HepG2 (cell line): ENCODE data around the gene F7. TPM values are rescaled to one million over a fixed set of nuclear protein-coding genes. Genes with fewer than 3 reads are reported as not detected.

Source experiments
- ETV5 ChIP-seq: IDR thresholded peaks from 2 replicates; pipeline ENCODE4 v1.6.1; 2018; ENCODE audit warnings: missing biosample characterization, missing genetic modification reagents, inconsistent platforms, borderline replicate concordance
- HNRNPLL ChIP-seq: fragments of 200-400 bp; formaldehyde crosslinking; IDR thresholded peaks from 2 replicates; pipeline ENCODE4 v1.6.1; 2017; ENCODE audit warnings: mild to moderate bottlenecking, low read depth, low read length; ENCODE audit not compliant: poor library complexity, severe bottlenecking
- JUND ChIP-seq: sonication (generic); formaldehyde crosslinking; IDR thresholded peaks from 2 replicates; pipeline ENCODE4 v1.8.0; 2022; ENCODE audit warnings: mild to moderate bottlenecking, missing genetic modification reagents
- KDM5B ChIP-seq: sonication (generic); formaldehyde crosslinking; IDR thresholded peaks from 2 replicates; pipeline ENCODE4 v1.4.0; 2020; ENCODE audit warnings: missing genetic modification reagents, mild to moderate bottlenecking, borderline replicate concordance
- PHB2 ChIP-seq: fragments of 450-650 bp; IDR thresholded peaks from 2 replicates; pipeline ENCODE4 v1.6.1; 2018; ENCODE audit not compliant: partially characterized antibody
- SPEN ChIP-seq: sonication (generic); formaldehyde crosslinking; IDR thresholded peaks from 2 replicates; pipeline ENCODE4 v1.5.1; 2020; ENCODE audit warnings: low read depth, mild to moderate bottlenecking, missing genetic modification reagents
- TAF15 ChIP-seq: fragments of 200-400 bp; formaldehyde crosslinking; IDR thresholded peaks from one replicate; pipeline ENCODE4 v1.6.1; 2018; ENCODE audit warnings: mild to moderate bottlenecking, low read depth, low read length; ENCODE audit not compliant: poor library complexity, severe bottlenecking
- TBP ChIP-seq: sonication (generic); formaldehyde crosslinking; IDR thresholded peaks from 2 replicates; pipeline ENCODE4 v1.5.0; 2020; ENCODE audit warnings: missing genetic modification reagents
- TBX3 ChIP-seq: fragments of 450-650 bp; IDR thresholded peaks from 2 replicates; pipeline ENCODE4 v1.6.1; 2017; ENCODE audit warnings: antibody characterized with exemption, mild to moderate bottlenecking, inconsistent platforms, borderline replicate concordance
- U2AF2 ChIP-seq: fragments of 200-400 bp; formaldehyde crosslinking; IDR thresholded peaks from 2 replicates; pipeline ENCODE4 v1.6.1; 2017; ENCODE audit warnings: low read depth, mild to moderate bottlenecking, low read length
- YEATS2 ChIP-seq: sonication (generic); formaldehyde crosslinking; IDR thresholded peaks from 2 replicates; pipeline ENCODE4 v1.4.0; 2020; ENCODE audit warnings: missing genetic modification reagents, borderline replicate concordance
- ZBTB7B ChIP-seq: sonication (generic); formaldehyde crosslinking; IDR thresholded peaks from 2 replicates; pipeline ENCODE4 v1.4.0; 2020; ENCODE audit warnings: missing genetic modification reagents
- ZC3H13 ChIP-seq: sonication (generic); formaldehyde crosslinking; IDR thresholded peaks from 2 replicates; pipeline ENCODE4 v1.8.1; 2023; ENCODE audit warnings: mild to moderate bottlenecking, missing genetic modification reagents, moderate library complexity
- ZNF136 ChIP-seq: sonication (generic); formaldehyde crosslinking; IDR thresholded peaks from 2 replicates; pipeline ENCODE4 v1.8.1; 2022; ENCODE audit warnings: low read depth, mild to moderate bottlenecking, moderate library complexity, missing genetic modification reagents
- ZNF253 ChIP-seq: sonication (generic); formaldehyde crosslinking; IDR thresholded peaks from 2 replicates; pipeline ENCODE4 v1.8.0; 2022; ENCODE audit warnings: mild to moderate bottlenecking, missing genetic modification reagents, borderline replicate concordance
- ZNF570 ChIP-seq: sonication (generic); formaldehyde crosslinking; IDR thresholded peaks from 2 replicates; pipeline ENCODE4 v1.4.0; 2020; ENCODE audit warnings: mild to moderate bottlenecking, missing genetic modification reagents, borderline replicate concordance
- ZNF619 ChIP-seq: sonication (generic); formaldehyde crosslinking; IDR thresholded peaks from 2 replicates; pipeline ENCODE4 v1.4.0; 2020; ENCODE audit warnings: mild to moderate bottlenecking, missing genetic modification reagents
- ZNF678 ChIP-seq: sonication (generic); formaldehyde crosslinking; IDR thresholded peaks from 2 replicates; pipeline ENCODE4 v1.4.0; 2020; ENCODE audit warnings: mild to moderate bottlenecking, missing genetic modification reagents
- ZNF788 ChIP-seq: sonication (generic); formaldehyde crosslinking; IDR thresholded peaks from 2 replicates; pipeline ENCODE4 v1.5.0; 2020; ENCODE audit warnings: mild to moderate bottlenecking, missing genetic modification reagents, borderline replicate concordance
- ZSCAN30 ChIP-seq: sonication (generic); formaldehyde crosslinking; IDR thresholded peaks from 2 replicates; pipeline ENCODE4 v1.5.0; 2020; ENCODE audit warnings: mild to moderate bottlenecking, missing genetic modification reagents
- polyA plus RNA-seq, 8 experiments: library from polyadenylated mRNA; depleted of rRNA in 3 of 8; stranded (reverse) in 7 of 8; unstranded in 1 of 8; fragments of >200 nt; fragmentation: Illumina TruSeq in 4 of 8; extraction: Trizol in 4 of 8; gene quantifications; 2 replicates each; pipeline versions ENCODE4 v1.2.1 to v1.2.3, GENCODE V29; 2011 to 2016; ENCODE audit warnings: low read depth in 4 of 8, missing spikeins in 1 of 8, mixed read lengths in 1 of 8; ENCODE audit not compliant: insufficient read depth in 1 of 8
- total RNA-seq, 5 experiments: library from RNA; depleted of rRNA; stranded (reverse); fragments of >200 nt; fragmentation: Illumina TruSeq; extraction: Trizol; gene quantifications; 2 replicates each; pipeline ENCODE4 v1.2.3, GENCODE V29; 2016; ENCODE audit warnings: low read depth in 1 of 5
- TF ChIP-seq, protein P1 (sequence below): sonication (generic); formaldehyde crosslinking; IDR thresholded peaks from 2 replicates; pipeline ENCODE4 v1.5.0; 2020; ENCODE audit warnings: missing genetic modification reagents, mild to moderate bottlenecking, borderline replicate concordance
- TF ChIP-seq, protein P2 (sequence below): sonication (generic); formaldehyde crosslinking; IDR thresholded peaks from 2 replicates; pipeline ENCODE4 v1.4.0; 2020; ENCODE audit warnings: missing genetic modification reagents
- TF ChIP-seq, protein P3 (sequence below): fragments of 450-650 bp; IDR thresholded peaks from 2 replicates; pipeline ENCODE4 v1.6.1; 2017; ENCODE audit warnings: mild to moderate bottlenecking

Gene F7
- total and polyA plus RNA-seq, 2 of the 13 experiments (the other 11 are each of a cell fraction or from before 2014, with no cell fraction given): 12.6 to 26.5 TPM

DNA sequence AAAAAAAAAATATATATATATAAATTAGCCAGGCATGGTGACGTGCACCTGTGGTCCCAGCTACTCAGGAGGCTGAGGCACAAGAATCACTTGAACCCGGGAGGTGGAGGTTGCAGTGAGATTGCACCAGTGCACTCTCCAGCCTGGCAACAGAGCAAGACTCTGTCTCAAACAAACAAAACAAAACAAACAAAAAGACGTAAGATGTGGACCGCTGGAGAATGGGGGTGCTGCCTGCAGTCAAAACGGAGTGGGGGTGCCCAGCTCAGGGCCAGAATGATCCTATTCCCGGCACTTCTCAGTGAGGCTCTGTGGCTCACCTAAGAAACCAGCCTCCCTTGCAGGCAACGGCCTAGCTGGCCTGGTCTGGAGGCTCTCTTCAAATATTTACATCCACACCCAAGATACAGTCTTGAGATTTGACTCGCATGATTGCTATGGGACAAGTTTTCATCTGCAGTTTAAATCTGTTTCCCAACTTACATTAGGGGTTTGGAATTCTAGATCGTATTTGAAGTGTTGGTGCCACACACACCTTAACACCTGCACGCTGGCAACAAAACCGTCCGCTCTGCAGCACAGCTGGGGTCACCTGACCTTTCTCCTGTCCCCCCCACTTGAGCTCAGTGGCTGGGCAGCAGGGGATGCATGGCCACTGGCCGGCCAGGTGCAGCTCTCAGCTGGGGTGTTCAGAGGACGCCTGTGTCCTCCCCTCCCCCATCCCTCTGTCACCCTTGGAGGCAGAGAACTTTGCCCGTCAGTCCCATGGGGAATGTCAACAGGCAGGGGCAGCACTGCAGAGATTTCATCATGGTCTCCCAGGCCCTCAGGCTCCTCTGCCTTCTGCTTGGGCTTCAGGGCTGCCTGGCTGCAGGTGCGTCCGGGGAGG, at the start of gene F7 (continued):
- no peak for TF ChIP-seq PHB2
- TF ChIP-seq ZBTB7B (CRISPR knock-in tag): peak; percentile 79; the same call in 1 of the 2 replicates
- no peak for TF ChIP-seq ZNF253 (CRISPR knock-in tag)
- TF ChIP-seq, protein P1, sequence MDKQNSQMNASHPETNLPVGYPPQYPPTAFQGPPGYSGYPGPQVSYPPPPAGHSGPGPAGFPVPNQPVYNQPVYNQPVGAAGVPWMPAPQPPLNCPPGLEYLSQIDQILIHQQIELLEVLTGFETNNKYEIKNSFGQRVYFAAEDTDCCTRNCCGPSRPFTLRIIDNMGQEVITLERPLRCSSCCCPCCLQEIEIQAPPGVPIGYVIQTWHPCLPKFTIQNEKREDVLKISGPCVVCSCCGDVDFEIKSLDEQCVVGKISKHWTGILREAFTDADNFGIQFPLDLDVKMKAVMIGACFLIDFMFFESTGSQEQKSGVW: no peak
- TF ChIP-seq ZNF788 (CRISPR knock-in tag): peak; percentile 94
- peak; percentile 64; the same call in 1 of the 2 replicates for TF ChIP-seq TBX3
- no peak for TF ChIP-seq ZNF678 (CRISPR knock-in tag)
- TF ChIP-seq, protein P2, sequence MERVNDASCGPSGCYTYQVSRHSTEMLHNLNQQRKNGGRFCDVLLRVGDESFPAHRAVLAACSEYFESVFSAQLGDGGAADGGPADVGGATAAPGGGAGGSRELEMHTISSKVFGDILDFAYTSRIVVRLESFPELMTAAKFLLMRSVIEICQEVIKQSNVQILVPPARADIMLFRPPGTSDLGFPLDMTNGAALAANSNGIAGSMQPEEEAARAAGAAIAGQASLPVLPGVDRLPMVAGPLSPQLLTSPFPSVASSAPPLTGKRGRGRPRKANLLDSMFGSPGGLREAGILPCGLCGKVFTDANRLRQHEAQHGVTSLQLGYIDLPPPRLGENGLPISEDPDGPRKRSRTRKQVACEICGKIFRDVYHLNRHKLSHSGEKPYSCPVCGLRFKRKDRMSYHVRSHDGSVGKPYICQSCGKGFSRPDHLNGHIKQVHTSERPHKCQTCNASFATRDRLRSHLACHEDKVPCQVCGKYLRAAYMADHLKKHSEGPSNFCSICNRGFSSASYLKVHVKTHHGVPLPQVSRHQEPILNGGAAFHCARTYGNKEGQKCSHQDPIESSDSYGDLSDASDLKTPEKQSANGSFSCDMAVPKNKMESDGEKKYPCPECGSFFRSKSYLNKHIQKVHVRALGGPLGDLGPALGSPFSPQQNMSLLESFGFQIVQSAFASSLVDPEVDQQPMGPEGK (CRISPR knock-in tag): peak; percentile 85
- TF ChIP-seq TAF15: no peak
- peak; percentile 92 for TF ChIP-seq SPEN (CRISPR knock-in tag)
- TF ChIP-seq ZC3H13: peak; percentile 82
- peak; percentile 72; the same call in 1 of the 2 replicates for TF ChIP-seq ZNF619
- peak; percentile 55; the same call in 1 of the 2 replicates for TF ChIP-seq ETV5 (CRISPR knock-in tag)
- 0 out of 2 replicates have a peak, but pooled peaks have one; percentile 30 for TF ChIP-seq TBP (CRISPR knock-in tag)
- 0 out of 2 replicates have a peak, but pooled peaks have one; percentile 56 for TF ChIP-seq ZNF570
- peak; percentile 28 for TF ChIP-seq HNRNPLL
- peak; percentile 74 for TF ChIP-seq JUND (CRISPR knock-in tag)
- TF ChIP-seq ZNF136: peak; percentile 95
- no peak for TF ChIP-seq U2AF2
- TF ChIP-seq YEATS2 (CRISPR knock-in tag): 0 out of 2 replicates have a peak, but pooled peaks have one; percentile 32
- peak; percentile 75 for TF ChIP-seq KDM5B (CRISPR knock-in tag)
- no peak for TF ChIP-seq ZSCAN30 (CRISPR knock-in tag)
- TF ChIP-seq, protein P3, sequence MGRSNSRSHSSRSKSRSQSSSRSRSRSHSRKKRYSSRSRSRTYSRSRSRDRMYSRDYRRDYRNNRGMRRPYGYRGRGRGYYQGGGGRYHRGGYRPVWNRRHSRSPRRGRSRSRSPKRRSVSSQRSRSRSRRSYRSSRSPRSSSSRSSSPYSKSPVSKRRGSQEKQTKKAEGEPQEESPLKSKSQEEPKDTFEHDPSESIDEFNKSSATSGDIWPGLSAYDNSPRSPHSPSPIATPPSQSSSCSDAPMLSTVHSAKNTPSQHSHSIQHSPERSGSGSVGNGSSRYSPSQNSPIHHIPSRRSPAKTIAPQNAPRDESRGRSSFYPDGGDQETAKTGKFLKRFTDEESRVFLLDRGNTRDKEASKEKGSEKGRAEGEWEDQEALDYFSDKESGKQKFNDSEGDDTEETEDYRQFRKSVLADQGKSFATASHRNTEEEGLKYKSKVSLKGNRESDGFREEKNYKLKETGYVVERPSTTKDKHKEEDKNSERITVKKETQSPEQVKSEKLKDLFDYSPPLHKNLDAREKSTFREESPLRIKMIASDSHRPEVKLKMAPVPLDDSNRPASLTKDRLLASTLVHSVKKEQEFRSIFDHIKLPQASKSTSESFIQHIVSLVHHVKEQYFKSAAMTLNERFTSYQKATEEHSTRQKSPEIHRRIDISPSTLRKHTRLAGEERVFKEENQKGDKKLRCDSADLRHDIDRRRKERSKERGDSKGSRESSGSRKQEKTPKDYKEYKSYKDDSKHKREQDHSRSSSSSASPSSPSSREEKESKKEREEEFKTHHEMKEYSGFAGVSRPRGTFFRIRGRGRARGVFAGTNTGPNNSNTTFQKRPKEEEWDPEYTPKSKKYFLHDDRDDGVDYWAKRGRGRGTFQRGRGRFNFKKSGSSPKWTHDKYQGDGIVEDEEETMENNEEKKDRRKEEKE: no peak
